HepG2 (cell line): ENCODE results near the gene NCOA6. TPM values are rescaled to one million over a fixed set of nuclear protein-coding genes. Genes with fewer than 3 reads are reported as not detected.

Experiments used
- GMEB1 ChIP-seq: sonication (generic); formaldehyde crosslinking; IDR thresholded peaks from 2 replicates; pipeline ENCODE4 v1.5.1; 2020; ENCODE audit warnings: missing genetic modification reagents, mild to moderate bottlenecking, borderline replicate concordance
- HCFC1 ChIP-seq: fragments of 150-350 bp; IDR thresholded peaks from 2 replicates; pipeline ENCODE4 v1.6.1; 2014; ENCODE audit warnings: low read depth, low read length
- LBX2 ChIP-seq: sonication (generic); formaldehyde crosslinking; IDR thresholded peaks from 2 replicates; pipeline ENCODE4 v1.5.0; 2020; ENCODE audit warnings: missing genetic modification reagents, mild to moderate bottlenecking, borderline replicate concordance
- NFKB2 ChIP-seq: sonication (generic); formaldehyde crosslinking; IDR thresholded peaks from 2 replicates; pipeline ENCODE4 v1.4.0; 2020; ENCODE audit warnings: missing genetic modification reagents, borderline replicate concordance
- NFYC ChIP-seq: IDR thresholded peaks from 2 replicates; pipeline ENCODE4 v1.6.1; 2016; ENCODE audit warnings: missing genetic modification reagents, missing compliant biosample characterization
- NPAS2 ChIP-seq: sonication (generic); formaldehyde crosslinking; IDR thresholded peaks from 2 replicates; pipeline ENCODE4 v1.8.0; 2022; ENCODE audit warnings: mild to moderate bottlenecking, missing genetic modification reagents, borderline replicate concordance
- PBX3 ChIP-seq: sonication (generic); formaldehyde crosslinking; IDR thresholded peaks from 2 replicates; pipeline ENCODE4 v1.8.1; 2023; ENCODE audit warnings: missing genetic modification reagents, inconsistent platforms, borderline replicate concordance
- PREB ChIP-seq: sonication (generic); formaldehyde crosslinking; IDR thresholded peaks from 2 replicates; pipeline ENCODE4 v1.4.0; 2020; ENCODE audit warnings: missing genetic modification reagents
- REST ChIP-seq, 2 experiments: IDR thresholded peaks; 2 replicates each; pipeline ENCODE4 v1.6.1; 2011 to 2012; ENCODE audit warnings: low read length in 2 of 2, borderline replicate concordance in 1 of 2, low read depth in 1 of 2, mild to moderate bottlenecking in 1 of 2, moderate library complexity in 1 of 2
- SMARCC2 ChIP-seq: fragments of 450-650 bp; IDR thresholded peaks from 2 replicates; pipeline ENCODE4 v1.6.1; 2017; ENCODE audit warnings: antibody characterized with exemption, mild to moderate bottlenecking
- SOX6 ChIP-seq, 2 experiments: fragments of 450-650 bp in 1 of 2; sonication (generic) in 1 of 2; formaldehyde crosslinking in 1 of 2; IDR thresholded peaks; 2 replicates each; pipeline versions ENCODE4 v1.4.0 to v1.6.1; 2017 to 2020; ENCODE audit warnings: antibody characterized with exemption in 1 of 2, mild to moderate bottlenecking in 1 of 2, missing genetic modification reagents in 1 of 2
- ZNF30 ChIP-seq: sonication (generic); formaldehyde crosslinking; IDR thresholded peaks from 2 replicates; pipeline ENCODE4 v1.5.0; 2020; ENCODE audit warnings: mild to moderate bottlenecking, missing genetic modification reagents
- ZNF34 ChIP-seq: sonication (generic); formaldehyde crosslinking; IDR thresholded peaks from 2 replicates; pipeline ENCODE4 v1.4.0; 2020; ENCODE audit warnings: mild to moderate bottlenecking, missing genetic modification reagents, borderline replicate concordance
- ZNF367 ChIP-seq: sonication (generic); formaldehyde crosslinking; IDR thresholded peaks from 2 replicates; pipeline ENCODE4 v1.4.0; 2020; ENCODE audit warnings: missing genetic modification reagents, borderline replicate concordance
- ZNF414 ChIP-seq: sonication (generic); formaldehyde crosslinking; IDR thresholded peaks from 2 replicates; pipeline ENCODE4 v1.5.0; 2020; ENCODE audit warnings: missing genetic modification reagents
- ZNF550 ChIP-seq: sonication (generic); formaldehyde crosslinking; IDR thresholded peaks from 2 replicates; pipeline ENCODE4 v1.4.0; 2020; ENCODE audit warnings: mild to moderate bottlenecking, missing genetic modification reagents, borderline replicate concordance
- ZNF563 ChIP-seq: sonication (generic); formaldehyde crosslinking; IDR thresholded peaks from 2 replicates; pipeline ENCODE4 v1.8.0; 2022; ENCODE audit warnings: mild to moderate bottlenecking, moderate library complexity, missing genetic modification reagents
- ZNF7 ChIP-seq: IDR thresholded peaks from 2 replicates; pipeline ENCODE4 v1.6.1; 2016; ENCODE audit warnings: missing biosample characterization, missing genetic modification reagents
- ZNF781 ChIP-seq: sonication (generic); formaldehyde crosslinking; IDR thresholded peaks from 2 replicates; pipeline ENCODE4 v1.5.1; 2020; ENCODE audit warnings: borderline replicate concordance, mild to moderate bottlenecking, missing genetic modification reagents; ENCODE audit errors: not compliant biosample characterization
- polyA plus RNA-seq, 8 experiments: library from polyadenylated mRNA; depleted of rRNA in 3 of 8; stranded (reverse) in 7 of 8; unstranded in 1 of 8; fragments of >200 nt; fragmentation: Illumina TruSeq in 4 of 8; extraction: Trizol in 4 of 8; gene quantifications; 2 replicates each; pipeline versions ENCODE4 v1.2.1 to v1.2.3, GENCODE V29; 2011 to 2016; ENCODE audit warnings: low read depth in 4 of 8, missing spikeins in 1 of 8, mixed read lengths in 1 of 8; ENCODE audit not compliant: insufficient read depth in 1 of 8
- total RNA-seq, 5 experiments: library from RNA; depleted of rRNA; stranded (reverse); fragments of >200 nt; fragmentation: Illumina TruSeq; extraction: Trizol; gene quantifications; 2 replicates each; pipeline ENCODE4 v1.2.3, GENCODE V29; 2016; ENCODE audit warnings: low read depth in 1 of 5

The NCOA6 gene
- total and polyA plus RNA-seq, 2 of the 13 experiments (the other 11 are each of a cell fraction or from before 2014, with no cell fraction given), result 11.2 to 29.3 TPM

- TF ChIP-seq REST (IDR thresholded peaks at IDR 0.05; ENCODE audit: borderline replicate concordance in 1 of 2, low read depth in 1 of 2, low read length in 2 of 2) (0 out of 4 replicates have a peak, but pooled peaks of 1 of the 2 experiments have one; percentile 23), ZNF30 (CRISPR knock-in tag) (no peak), SOX6 (IDR thresholded peaks at IDR 0.05) (no peak), SOX6 (CRISPR knock-in tag; IDR thresholded peaks at IDR 0.05) (peak; percentile 60; the same call in 1 of the 2 replicates), NPAS2 (CRISPR knock-in tag) (no peak), ZNF563 (CRISPR knock-in tag) (no peak), LBX2 (CRISPR knock-in tag) (no peak), SMARCC2 (no peak), GMEB1 (CRISPR knock-in tag) (no peak), HCFC1 (no peak), ZNF34 (CRISPR knock-in tag) (no peak; the same call in 1 of the 2 replicates), ZNF367 (CRISPR knock-in tag) (no peak), ZNF7 (peak; percentile 81), NFKB2 (CRISPR knock-in tag) (no peak), ZNF414 (0 out of 2 replicates have a peak, but pooled peaks have one; percentile 20), ZNF550 (CRISPR knock-in tag) (no peak), PREB (CRISPR knock-in tag) (no peak), PBX3 (CRISPR knock-in tag) (no peak), ZNF781 (CRISPR knock-in tag) (no peak), NFYC (CRISPR knock-in tag) (no peak)
These were observed 108.0 kb downstream of the NCOA6 start (continued) for GRCh38 chr20:34717230-34718095.
